Epidermal melanocyte (primary cell): ENCODE data around the gene GTF2IRD1.
A peak's percentile ranks its signal among the peaks of the same experiment; 100 is the strongest.

Experiments used
- DNase-seq: peaks from one replicate; pipeline ENCODE4 v3.0.0; 2011; ENCODE audit warnings: low spot score; ENCODE audit not compliant: insufficient read length

Gene GTF2IRD1

GRCh38 chr7:74587435-74588126, 133.9 kb downstream of the GTF2IRD1 start:
- peak; percentile 97 for DNase-seq

GRCh38 chr7:74590813-74591212, 137.1 kb downstream of the GTF2IRD1 start:
- DNase-seq, result no peak

- no peak for DNase-seq
Measured at GRCh38 chr7:74598558-74598957, 144.9 kb downstream of the GTF2IRD1 start.

- no peak for DNase-seq
Measured at GRCh38 chr7:74599244-74599643, 145.5 kb downstream of the GTF2IRD1 start.

GRCh38 chr7:74604326-74605020, 150.8 kb downstream of the GTF2IRD1 start:
- DNase-seq, result no peak

GRCh38 chr7:74606101-74606908, 152.6 kb downstream of the GTF2IRD1 start:
- peak; percentile 32 for DNase-seq

- DNase-seq, result no peak
Measured at GRCh38 chr7:74606909-74607510, 153.3 kb downstream of the GTF2IRD1 start.

- no peak for DNase-seq
Measured at GRCh38 chr7:74612015-74612829, 158.5 kb downstream of the GTF2IRD1 start.

GRCh38 chr7:74615933-74616780, 162.5 kb downstream of the GTF2IRD1 start:
- no peak for DNase-seq

- no peak for DNase-seq
Measured at GRCh38 chr7:74617180-74617744, 163.6 kb downstream of the GTF2IRD1 start.

- DNase-seq, result no peak
Measured at GRCh38 chr7:74619235-74619860, 165.6 kb downstream of the GTF2IRD1 start.

- DNase-seq, result no peak
Measured at GRCh38 chr7:74622228-74622749, 168.6 kb downstream of the GTF2IRD1 start.

- no peak for DNase-seq
Measured at GRCh38 chr7:74623135-74623534, 169.4 kb downstream of the GTF2IRD1 start.

GRCh38 chr7:74625446-74625845, 171.7 kb downstream of the GTF2IRD1 start:
- no peak for DNase-seq

- peak; percentile 60 for DNase-seq
Measured at GRCh38 chr7:74627661-74628411, 174.1 kb downstream of the GTF2IRD1 start.

- DNase-seq, result no peak
Measured at GRCh38 chr7:74632505-74632904, 178.8 kb downstream of the GTF2IRD1 start.

- no peak for DNase-seq
Measured at GRCh38 chr7:74633451-74633921, 179.8 kb downstream of the GTF2IRD1 start.

- DNase-seq, result no peak
Measured at GRCh38 chr7:74637745-74638144, 184.0 kb downstream of the GTF2IRD1 start.
